Activated CD8-positive, alpha-beta memory T cell treated with anti-CD3 and anti-CD28 coated beads, Interleukin-2, amount 10 ng/mL, durations not matched to agents 7 days and 5 days (primary cell): ENCODE data around the gene IGF2R. TPM values are rescaled to one million over a fixed set of nuclear protein-coding genes. Genes with fewer than 3 reads are reported as not detected.

ENCODE experiments used
- ATAC-seq: fragments of 150-1000 bp; cut with Tn5 transposase; one replicate; pipeline ENCODE4 v1.10.0; 2021; ENCODE audit warnings: moderate library complexity
- CTCF ChIA-PET: fragments of 350-600 bp; sonication (Branson Sonifier 250); formaldehyde crosslinking; loops from one replicate; lab custom pipeline; 2021; ENCODE audit warnings: antibody characterized with exemption; lab: Charles Lee
- DNase-seq: peaks from one replicate; pipeline ENCODE4 v3.0.0-alpha.2; 2020
- H3K27ac Mint-ChIP-seq: one replicate; pipeline ENCODE4 v1.8.0; 2021; ENCODE audit warnings: mild to moderate bottlenecking, mixed read lengths
- H3K27me3 Mint-ChIP-seq: one replicate; pipeline ENCODE4 v1.8.0; 2021; ENCODE audit warnings: mixed read lengths
- H3K36me3 Mint-ChIP-seq: one replicate; pipeline ENCODE4 v1.8.0; 2021; ENCODE audit warnings: mild to moderate bottlenecking, mixed read lengths
- H3K4me1 Mint-ChIP-seq: one replicate; pipeline ENCODE4 v1.8.0; 2021; ENCODE audit warnings: mixed read lengths
- H3K4me3 Mint-ChIP-seq: one replicate; pipeline ENCODE4 v1.8.0; 2021; ENCODE audit warnings: mild to moderate bottlenecking, moderate library complexity, mixed read lengths
- H3K9me3 Mint-ChIP-seq: one replicate; pipeline ENCODE4 v1.8.0; 2022; ENCODE audit warnings: low read depth, mixed read lengths
- total RNA-seq, 2 experiments: library from RNA; stranded (reverse); gene quantifications; one replicate each; pipeline ENCODE4 v1.2.3, GENCODE V29; 2021

Gene IGF2R
- total RNA-seq, 2 experiments from 2014 or later = 74.5 to 83.1 TPM

- Mint-ChIP-seq H3K9me3 (no peaks in the 10 kb centered on the region), H3K27ac (no peak overlapping the region), H3K27me3 (no peaks in the 10 kb centered on the region), H3K36me3 (peaks cover 3% of the 10 kb centered on the region), H3K4me3 (no peak overlapping the region), H3K4me1 (peaks cover 11% of the 10 kb centered on the region)
- CTCF ChIA-PET = interaction anchor here (1.0 to 1.8 kb wide), 4 partner anchors 314 to 393 kb away, joined by 3 to 6 read pairs (median 4); no protein-coding TSS in a partner anchor
- no peak for DNase-seq
- no peak for ATAC-seq
Observed at GRCh38 chr6:160141001-160141726, 172.3 kb downstream of the IGF2R start.

GRCh38 chr6:160142115-160142715 is 173.3 kb downstream of the IGF2R start:
- CTCF ChIA-PET = interaction anchor here (1.5 to 1.8 kb wide), 3 partner anchors 313 to 525 kb away, joined by 3 to 6 read pairs (median 3); no protein-coding TSS in a partner anchor
- ATAC-seq (no peak), DNase-seq (no peak)
- H3K4me1 Mint-ChIP-seq = peaks cover 11% of the 10 kb centered on the region
- no peaks in the 10 kb centered on the region for H3K27me3 Mint-ChIP-seq
- H3K9me3 Mint-ChIP-seq = no peaks in the 10 kb centered on the region
- H3K27ac Mint-ChIP-seq = no peak overlapping the region
- H3K36me3 Mint-ChIP-seq = peaks cover 4% of the 10 kb centered on the region
- H3K4me3 Mint-ChIP-seq = no peak overlapping the region

DNA sequence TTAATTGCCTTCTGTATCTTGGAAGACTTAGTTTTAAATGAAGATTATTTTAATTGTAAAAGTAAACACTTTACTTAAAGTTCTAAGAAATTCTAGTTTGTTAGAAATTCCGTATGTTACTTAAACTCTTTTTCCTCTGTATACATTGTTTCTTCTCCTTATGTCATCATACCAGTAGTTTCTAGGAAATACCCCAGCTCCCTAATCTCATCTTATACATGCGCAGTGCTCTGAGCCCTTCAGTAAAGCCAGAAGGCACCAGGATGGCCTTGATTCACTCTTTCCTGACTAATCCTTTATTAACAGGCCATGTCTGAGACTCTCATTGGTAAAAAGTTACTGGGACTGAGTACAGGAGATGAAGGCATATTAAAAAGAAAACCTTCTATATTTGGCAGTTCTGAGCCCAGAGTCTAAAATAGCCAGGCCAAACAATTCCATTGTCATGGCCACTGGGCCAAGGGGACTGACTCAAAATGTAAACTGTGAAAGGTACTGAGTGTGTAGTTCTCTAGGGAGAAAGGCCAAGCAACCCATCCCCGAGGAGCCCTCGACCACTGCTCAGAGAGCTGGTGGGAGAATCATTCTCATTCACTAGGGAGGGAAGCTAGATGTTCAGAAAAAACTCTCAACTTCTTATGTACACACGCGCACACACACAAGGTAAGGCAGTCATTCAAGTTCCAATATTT is 177.7 kb downstream of the IGF2R start:
- CTCF ChIA-PET = interaction anchor here (1.0 kb wide), 1 partner anchor 58 kb away, joined by 3 read pairs; no protein-coding TSS in a partner anchor
- no peak overlapping the region for H3K27ac Mint-ChIP-seq
- H3K36me3 Mint-ChIP-seq = peaks cover 4% of the 10 kb centered on the region
- no peaks in the 10 kb centered on the region for H3K4me1 Mint-ChIP-seq
- H3K27me3 Mint-ChIP-seq = peaks cover 5% of the 10 kb centered on the region
- H3K9me3 Mint-ChIP-seq = no peaks in the 10 kb centered on the region
- DNase-seq (no peak), ATAC-seq (no peak)
- no peak overlapping the region for H3K4me3 Mint-ChIP-seq

- H3K36me3 Mint-ChIP-seq = peaks cover 4% of the 10 kb centered on the region
- H3K27ac Mint-ChIP-seq = no peak overlapping the region
- CTCF ChIA-PET = interaction anchor here (1.0 kb wide), 1 partner anchor 59 kb away, joined by 3 read pairs; no protein-coding TSS in a partner anchor
- H3K9me3 Mint-ChIP-seq = no peaks in the 10 kb centered on the region
- no peak for DNase-seq
- H3K4me3 Mint-ChIP-seq = no peak overlapping the region
- peaks cover 5% of the 10 kb centered on the region for H3K27me3 Mint-ChIP-seq
- no peak for ATAC-seq
- H3K4me1 Mint-ChIP-seq = no peaks in the 10 kb centered on the region
Observed at GRCh38 chr6:160147146-160147536, 178.3 kb downstream of the IGF2R start.

DNA sequence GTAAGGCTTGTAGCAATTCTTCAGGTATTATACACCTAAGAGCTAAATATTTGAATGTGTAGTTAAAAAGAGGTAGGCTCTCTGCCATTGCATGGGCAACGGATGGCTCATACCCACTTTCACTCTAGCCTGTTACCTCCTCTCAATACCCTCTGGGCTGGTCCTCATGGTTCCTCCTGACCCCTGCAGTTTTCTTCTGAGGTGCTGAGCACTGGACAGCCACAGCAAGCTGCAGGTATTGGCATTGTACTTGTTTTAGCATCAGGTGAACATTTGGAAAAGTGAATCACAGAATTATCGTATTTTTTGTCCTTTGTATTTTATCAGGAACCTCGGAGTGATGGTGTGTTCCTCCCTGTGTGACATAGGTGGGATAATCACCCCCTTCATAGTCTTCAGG is 185.6 kb downstream of the IGF2R start:
- Mint-ChIP-seq H3K27ac (no peak overlapping the region), H3K4me3 (no peak overlapping the region), H3K9me3 (no peaks in the 10 kb centered on the region), H3K36me3 (no peaks in the 10 kb centered on the region), H3K27me3 (peaks cover 3% of the 10 kb centered on the region), H3K4me1 (no peaks in the 10 kb centered on the region)
- ATAC-seq (no peak), DNase-seq (no peak)
- CTCF ChIA-PET = interaction anchor here (1.7 kb wide), 1 partner anchor 379 kb away, joined by 3 read pairs; no protein-coding TSS in a partner anchor

GRCh38 chr6:160156842-160157241 is 188.0 kb downstream of the IGF2R start:
- H3K4me3 Mint-ChIP-seq = no peak overlapping the region
- CTCF ChIA-PET = no interaction called here
- no peaks in the 10 kb centered on the region for H3K27me3 Mint-ChIP-seq
- H3K9me3 Mint-ChIP-seq = no peaks in the 10 kb centered on the region
- H3K27ac Mint-ChIP-seq = no peak overlapping the region
- ATAC-seq (no peak), DNase-seq (no peak)
- H3K4me1 Mint-ChIP-seq = no peaks in the 10 kb centered on the region
- H3K36me3 Mint-ChIP-seq = no peaks in the 10 kb centered on the region

DNA sequence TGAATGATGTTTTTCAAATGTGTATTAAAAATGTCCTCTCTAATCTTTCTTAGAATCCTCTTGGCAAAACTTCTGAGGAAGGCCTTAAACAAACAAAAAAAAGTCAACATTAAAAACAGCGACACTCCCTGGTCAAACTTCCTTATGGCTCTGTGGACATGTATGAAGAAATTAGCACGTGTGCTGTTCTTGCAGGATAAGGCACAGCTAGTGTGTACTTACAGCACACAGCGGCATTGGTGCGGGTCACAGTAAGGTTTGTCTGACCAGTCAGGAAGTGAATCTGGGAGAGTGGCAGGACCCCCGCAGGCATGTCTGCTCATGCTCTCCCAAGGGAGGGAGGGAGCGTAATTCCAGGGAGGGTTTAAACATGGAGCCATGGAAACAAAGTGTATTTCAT is 191.6 kb downstream of the IGF2R start:
- H3K4me1 Mint-ChIP-seq = no peaks in the 10 kb centered on the region
- no peaks in the 10 kb centered on the region for H3K9me3 Mint-ChIP-seq
- ATAC-seq = no peak
- no peak overlapping the region for H3K27ac Mint-ChIP-seq
- CTCF ChIA-PET = no interaction called here
- peaks cover 2% of the 10 kb centered on the region for H3K27me3 Mint-ChIP-seq
- DNase-seq = no peak
- no peaks in the 10 kb centered on the region for H3K36me3 Mint-ChIP-seq
- no peak overlapping the region for H3K4me3 Mint-ChIP-seq

Other genes with a start within 250 kb of the IGF2R start
- 100 to 1,000 TPM; 103 to 128 TPM for gene WTAP, start 241.6 kb upstream of the IGF2R start, total RNA-seq
- gene ACAT2, start 207.0 kb upstream of the IGF2R start, total RNA-seq = 100 to 1,000 TPM in 1 of 2 experiments, 10 to 100 TPM in 1; 95.4 to 128 TPM
- 100 to 1,000 TPM; 239 to 320 TPM for gene TCP1, start 179.5 kb upstream of the IGF2R start, total RNA-seq
- 10 to 100 TPM; 74.4 to 87.0 TPM for gene MRPL18, start 178.6 kb upstream of the IGF2R start, total RNA-seq
- gene PNLDC1, start 168.8 kb upstream of the IGF2R start, total RNA-seq = 1 to 10 TPM in 1 of 2 experiments, under 1 TPM in 1; 0.75 to 1.4 TPM
- gene MAS1, start 78.1 kb upstream of the IGF2R start, total RNA-seq = not detected
- 1 to 10 TPM in 1 of 2 experiments, under 1 TPM in 1; 0.82 to 1.6 TPM for gene SLC22A1, start 152.7 kb downstream of the IGF2R start, total RNA-seq